Common myeloid progenitor, CD34-positive (primary cell): ENCODE data around the gene RELL2.

Experiments
- CTCF ChIA-PET: fragments of 350-600 bp; sonication (Branson Sonifier 250); formaldehyde crosslinking; loops from one replicate; lab custom pipeline; 2021; ENCODE audit warnings: antibody characterized with exemption; lab: Charles Lee
- POLR2A ChIA-PET: fragments of 350-600 bp; sonication (Branson Sonifier 250); formaldehyde crosslinking; loops from one replicate; lab custom pipeline; 2021; ENCODE audit warnings: antibody characterized with exemption; lab: Charles Lee
- DNase-seq, 3 donors: peaks; one replicate each; pipeline versions ENCODE4 v3.0.0 to v3.0.0-alpha.2; 2013
- H3K27ac ChIP-seq, 2 experiments: 1 replicate in 1 of 2; 2 replicates in 1 of 2; pipeline ENCODE4 v1.7.0; 2013; ENCODE audit warnings: inconsistent platforms in 2 of 2, low read length in 2 of 2, mild to moderate bottlenecking in 2 of 2, low read depth in 1 of 2, moderate library complexity in 1 of 2; ENCODE audit not compliant: severe bottlenecking in 2 of 2, insufficient read depth in 1 of 2, poor library complexity in 1 of 2
- H3K27me3 ChIP-seq, 5 experiments: replicated peaks in 2 of 5; 1 replicate in 3 of 5; 2 replicates in 2 of 5; pipeline versions ENCODE4 v1.6.1 to v1.7.0; 2013; ENCODE audit warnings: low read length in 4 of 5, mild to moderate bottlenecking in 2 of 5, moderate library complexity in 2 of 5, inconsistent platforms in 1 of 5; ENCODE audit not compliant: insufficient read depth in 5 of 5, control insufficient read depth in 4 of 5
- H3K36me3 ChIP-seq, 4 experiments: 1 replicate in 2 of 4; 2 replicates in 2 of 4; pipeline versions ENCODE4 v1.6.1 to v1.7.0; 2013; ENCODE audit warnings: low read length in 3 of 4, control low read depth in 1 of 4, mild to moderate bottlenecking in 1 of 4; ENCODE audit not compliant: control insufficient read depth in 4 of 4, insufficient read depth in 4 of 4
- H3K4me1 ChIP-seq, 4 experiments: 1 replicate in 3 of 4; 2 replicates in 1 of 4; pipeline versions ENCODE4 v1.6.1 to v1.7.1; 2013; ENCODE audit warnings: low read length in 3 of 4, mild to moderate bottlenecking in 3 of 4, control low read depth in 1 of 4, inconsistent platforms in 1 of 4, moderate library complexity in 1 of 4; ENCODE audit not compliant: control insufficient read depth in 4 of 4, insufficient read depth in 4 of 4; ENCODE audit errors: control extremely low read depth in 1 of 4
- H3K4me3 ChIP-seq, 7 experiments: 1 replicate in 4 of 7; 2 replicates in 3 of 7; pipeline versions ENCODE4 v1.5.1 to v1.7.0; 2013; ENCODE audit warnings: mild to moderate bottlenecking in 7 of 7, low read length in 6 of 7, moderate library complexity in 6 of 7, inconsistent platforms in 2 of 7, low read depth in 2 of 7, control low read depth in 1 of 7; ENCODE audit not compliant: insufficient read depth in 4 of 7, control insufficient read depth in 1 of 7; ENCODE audit errors: extremely low read depth in 1 of 7
- H3K9me3 ChIP-seq, 5 experiments: 1 replicate in 4 of 5; 2 replicates in 1 of 5; pipeline versions ENCODE4 v1.6.1 to v1.7.1; 2013; ENCODE audit warnings: low read length in 4 of 5, mild to moderate bottlenecking in 2 of 5, inconsistent platforms in 1 of 5, low read depth in 1 of 5, moderate library complexity in 1 of 5; ENCODE audit not compliant: control insufficient read depth in 4 of 5, insufficient read depth in 2 of 5; ENCODE audit errors: control extremely low read depth in 1 of 5
- WGBS: methylation state at CpG from one replicate; pipeline ENCODE4 v1.1.5; 2013; ENCODE audit not compliant: insufficient coverage; 5-methylcytosine and 5-hydroxymethylcytosine counted together

The RELL2 gene

GRCh38 chr5:141617128-141617527, 19.7 kb upstream of the RELL2 start:
- CTCF ChIA-PET, result interaction anchor here (0.6 to 8.7 kb wide), 10 partner anchors 10 to 811 kb away, joined by 3 to 281 read pairs (median 5); partner anchors contain the start of genes HDAC3 and RELL2
- H3K27ac ChIP-seq, result peak overlapping the region in 1 of 2 experiments; percentile 90
- H3K36me3 ChIP-seq, result peaks cover 6 to 37% (median 13%) of the 10 kb centered on the region in 4 experiments
- H3K4me1 ChIP-seq, result peaks cover 26 to 44% (median 35%) of the 10 kb centered on the region in 4 experiments
- H3K27me3 ChIP-seq, result no peaks in the 10 kb centered on the region
- H3K9me3 ChIP-seq, result no peaks in the 10 kb centered on the region
- POLR2A ChIA-PET, result interaction anchor here (0.9 kb wide), 1 partner anchor 11 kb away, joined by 5 read pairs; no protein-coding TSS in a partner anchor
- peak in 2 of 3 donors; percentile 41 to 59 for DNase-seq
- H3K4me3 ChIP-seq, result peak overlapping the region in 6 of 7 experiments; percentile 72 to 95 (median 86)
- WGBS, result no CpG with 5 or more reads among the region's 2 CpGs

GRCh38 chr5:141617682-141618029, 19.1 kb upstream of the RELL2 start:
- Histone ChIP-seq H3K27ac (peak overlapping the region; percentile 69 to 90), H3K4me1 (peaks cover 26 to 44% (median 35%) of the 10 kb centered on the region in 4 experiments), H3K27me3 (no peaks in the 10 kb centered on the region), H3K9me3 (no peaks in the 10 kb centered on the region), H3K36me3 (peaks cover 6 to 38% (median 16%) of the 10 kb centered on the region in 4 experiments), H3K4me3 (peak overlapping the region in 6 of 7 experiments; percentile 72 to 95 (median 86))
- CTCF ChIA-PET, result interaction anchor here (1.4 to 8.7 kb wide), 7 partner anchors 10 to 32 kb away, joined by 3 to 281 read pairs (median 7); partner anchors contain the start of genes HDAC3 and RELL2
- no CpG with 5 or more reads among the region's 9 CpGs for WGBS
- no peak for DNase-seq
- POLR2A ChIA-PET, result interaction anchor here (0.7 to 0.9 kb wide), 2 partner anchors 10 to 12 kb away, joined by 4 to 5 read pairs; no protein-coding TSS in a partner anchor

- DNase-seq, result peak; percentile 50 to 81 (median 75)
- H3K36me3 ChIP-seq, result peaks cover 6 to 41% (median 18%) of the 10 kb centered on the region in 4 experiments
These were observed 18.6 kb upstream of the RELL2 start for GRCh38 chr5:141618030-141618803.

GRCh38 chr5:141618804-141619554, 17.8 kb upstream of the RELL2 start, which contains the start of gene DIAPH1:
DIAPH1 (minus strand) TSS chr5:141619000; CDS start chr5:141618914, 86 bp downstream.
- peak within 1 kb of the TSS; percentile 69 to 90 for H3K27ac ChIP-seq
- POLR2A ChIA-PET, result interaction anchor here (0.6 to 1.7 kb wide), 7 partner anchors 10 to 299 kb away, joined by 3 to 11 read pairs (median 3); partner anchors contain the start of genes HDAC3, RELL2 and TAF7
- WGBS, result 3% methylated on average over 44 of the region's 70 CpGs

More at GRCh38 chr5:141618030-141618803, 18.6 kb upstream of the RELL2 start:
- no peaks in the 10 kb centered on the region for H3K9me3 ChIP-seq
- ChIA-PET CTCF (interaction anchor here (1.5 to 8.7 kb wide), 10 partner anchors 11 to 50 kb away, joined by 3 to 281 read pairs (median 12); partner anchors contain the start of genes HDAC3 and RELL2), POLR2A (interaction anchor here (0.6 to 1.5 kb wide), 7 partner anchors 9 to 298 kb away, joined by 3 to 5 read pairs (median 3); partner anchors contain the start of genes HDAC3, RELL2 and TAF7)
- H3K4me3 ChIP-seq, result peak overlapping the region; percentile 72 to 95 (median 86)
- peak overlapping the region; percentile 69 to 90 for H3K27ac ChIP-seq
- no peaks in the 10 kb centered on the region for H3K27me3 ChIP-seq
- WGBS, result under 1% methylated on average over 36 of the region's 36 CpGs
- peaks cover 24 to 42% (median 33%) of the 10 kb centered on the region in 4 experiments for H3K4me1 ChIP-seq

GRCh38 chr5:141623186-141623585, 13.6 kb upstream of the RELL2 start:
- no peak for DNase-seq
- peaks cover 4 to 15% (median 6%) of the 10 kb centered on the region in 4 experiments for H3K4me1 ChIP-seq
- no peak overlapping the region for H3K4me3 ChIP-seq
- no peak overlapping the region for H3K27ac ChIP-seq
- H3K9me3 ChIP-seq, result no peaks in the 10 kb centered on the region
- CTCF ChIA-PET, result interaction anchor here (1.0 to 7.1 kb wide), 6 partner anchors 10 to 35 kb away, joined by 3 to 64 read pairs (median 4); partner anchors contain the start of gene FCHSD1
- no peaks in the 10 kb centered on the region for H3K27me3 ChIP-seq
- H3K36me3 ChIP-seq, result peaks cover 13 to 61% (median 43%) of the 10 kb centered on the region in 4 experiments
- POLR2A ChIA-PET, result no interaction called here

More at GRCh38 chr5:141618804-141619554, 17.8 kb upstream of the RELL2 start, which contains the start of gene DIAPH1:
- H3K36me3 ChIP-seq, result peaks cover 6 to 49% (median 24%) of the 10 kb centered on the region in 4 experiments
- no peaks in the 10 kb centered on the region for H3K27me3 ChIP-seq
- H3K4me3 ChIP-seq, result peak within 1 kb of the TSS; percentile 72 to 95 (median 86)
- CTCF ChIA-PET, result interaction anchor here (0.6 to 8.7 kb wide), 13 partner anchors 12 to 283 kb away, joined by 3 to 281 read pairs (median 8); partner anchors contain the start of genes HDAC3 and RELL2
- H3K9me3 ChIP-seq, result no peaks in the 10 kb centered on the region
- H3K4me1 ChIP-seq, result peaks cover 22 to 44% (median 28%) of the 10 kb centered on the region in 4 experiments
- peak; percentile 97 to 99 (median 99) for DNase-seq

GRCh38 chr5:141623611-141624010, 13.2 kb upstream of the RELL2 start:
- H3K4me3 ChIP-seq, result no peak overlapping the region
- H3K27ac ChIP-seq, result no peak overlapping the region
- no peak for DNase-seq
- peaks cover 16 to 65% (median 47%) of the 10 kb centered on the region in 4 experiments for H3K36me3 ChIP-seq
- CTCF ChIA-PET, result interaction anchor here (1.0 to 7.1 kb wide), 6 partner anchors 10 to 36 kb away, joined by 3 to 64 read pairs (median 4); no protein-coding TSS in a partner anchor
- 95% methylated on average over 5 of the region's 5 CpGs for WGBS
- peaks cover 4 to 15% (median 6%) of the 10 kb centered on the region in 4 experiments for H3K4me1 ChIP-seq
- H3K9me3 ChIP-seq, result no peaks in the 10 kb centered on the region
- POLR2A ChIA-PET, result no interaction called here
- no peaks in the 10 kb centered on the region for H3K27me3 ChIP-seq
